Activated T-cell treated with anti-CD3 and anti-CD28 coated beads, Interleukin-2, amount 50 U/mL, for 1 hour (primary cell): ENCODE results near the gene ACTR3.

Source experiments
- DNase-seq: peaks from one replicate; pipeline ENCODE4 v3.0.0-alpha.2; 2020

ACTR3 gene

DNA sequence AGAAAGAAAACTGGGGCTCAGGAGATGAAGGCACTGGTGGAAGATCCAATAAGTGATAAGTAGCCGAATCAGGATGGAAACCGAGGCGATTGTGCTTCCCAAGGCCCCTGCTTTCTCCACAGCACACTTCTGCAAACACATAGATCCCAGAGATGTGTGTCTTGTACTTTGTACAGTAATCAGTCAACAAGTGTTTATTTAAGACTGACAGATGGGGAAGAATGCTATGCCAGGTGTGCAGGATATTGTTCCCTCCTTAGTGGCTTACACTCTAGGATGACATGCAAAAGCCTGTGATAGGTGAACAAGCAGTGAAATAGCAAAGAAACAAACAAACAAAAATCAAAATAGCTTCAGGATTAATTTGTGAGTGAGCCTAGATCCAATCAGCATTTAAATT lies 116.6 kb downstream of the ACTR3 start:
- DNase-seq, result no peak

GRCh38 chr2:114007436-114007835 lies 117.5 kb downstream of the ACTR3 start:
- DNase-seq, result no peak

GRCh38 chr2:114008720-114009119 lies 118.8 kb downstream of the ACTR3 start:
- no peak for DNase-seq

- DNase-seq, result no peak
These were observed 119.5 kb downstream of the ACTR3 start for GRCh38 chr2:114009205-114009944.

GRCh38 chr2:114010001-114010400 lies 120.1 kb downstream of the ACTR3 start:
- no peak for DNase-seq

DNA sequence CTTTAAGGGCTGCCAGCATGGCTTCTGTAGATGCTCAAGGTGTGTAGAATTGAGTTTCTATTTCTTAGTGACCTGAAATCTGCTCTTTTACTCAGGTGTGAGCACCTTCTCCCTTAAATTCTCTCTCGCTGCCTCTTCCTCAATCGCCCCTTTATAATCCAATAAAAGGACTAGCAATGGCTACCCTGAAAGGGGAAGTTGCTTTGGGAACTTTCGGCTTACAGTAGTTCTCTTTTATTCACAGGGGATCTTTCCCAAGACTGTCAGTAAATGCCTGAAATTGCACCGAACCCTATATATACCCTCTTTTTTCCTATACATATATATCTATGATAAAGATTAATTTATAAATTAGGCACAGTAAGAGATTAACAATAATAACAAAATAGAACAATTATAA lies 121.8 kb downstream of the ACTR3 start:
- no peak for DNase-seq
